CD4-positive, alpha-beta T cell (primary cell): ENCODE measurements around the gene USP17L22. TPM values are rescaled to one million over a fixed set of nuclear protein-coding genes. Genes with fewer than 3 reads are reported as not detected.
"Not testable (repeated sequence)": the region's sequence is repeated elsewhere in the genome, so short reads cannot be mapped to it uniquely, and the experiment has no call there.

Experiments used
- ATAC-seq: fragments of 200-7000 bp; cut with Tn5 transposase; one replicate; pipeline ENCODE4 v1.10.0; 2022; ENCODE audit warnings: mild to moderate bottlenecking; ENCODE audit not compliant: poor library complexity
- CTCF ChIA-PET: fragments of 350-600 bp; sonication (Branson Sonifier 250); formaldehyde crosslinking; loops from one replicate; lab custom pipeline; 2021; ENCODE audit warnings: antibody characterized with exemption, inconsistent platforms; lab: Charles Lee
- POLR2A ChIA-PET: fragments of 350-600 bp; sonication (Branson Sonifier 250); formaldehyde crosslinking; loops from one replicate; lab custom pipeline; 2021; ENCODE audit warnings: antibody characterized with exemption, inconsistent platforms; lab: Charles Lee
- DNase-seq, 14 experiments: peaks; one replicate each; pipeline ENCODE4 v3.0.0-alpha.2; 2013 to 2020; ENCODE audit warnings: mixed read lengths in 2 of 14
- H3K27ac ChIP-seq, 2 donors: one replicate each; pipeline versions ENCODE4 v1.5.1 to v1.7.0; 2013; ENCODE audit warnings: low read length in 2 of 2, low read depth in 1 of 2, mild to moderate bottlenecking in 1 of 2
- H3K27me3 ChIP-seq, 2 experiments: 1 replicate in 1 of 2; 2 replicates in 1 of 2; pipeline versions ENCODE4 v1.6.1 to v1.7.0; 2013; ENCODE audit warnings: low read length in 2 of 2, control low read depth in 1 of 2, mild to moderate bottlenecking in 1 of 2, moderate library complexity in 1 of 2; ENCODE audit not compliant: insufficient read depth in 2 of 2, control insufficient read depth in 1 of 2
- H3K36me3 ChIP-seq: one replicate; pipeline ENCODE4 v1.6.1; 2013; ENCODE audit warnings: low read length, control low read depth; ENCODE audit not compliant: insufficient read depth
- H3K4me1 ChIP-seq: one replicate; pipeline ENCODE4 v1.6.1; 2013; ENCODE audit warnings: low read length, control low read depth; ENCODE audit not compliant: insufficient read depth
- H3K4me3 ChIP-seq: one replicate; pipeline ENCODE4 v1.5.1; 2013; ENCODE audit warnings: mild to moderate bottlenecking, low read length, moderate library complexity
- H3K9me3 ChIP-seq, 2 experiments: 1 replicate in 1 of 2; 2 replicates in 1 of 2; pipeline versions ENCODE4 v1.6.1 to v1.7.0; 2013; ENCODE audit warnings: low read length in 2 of 2, mild to moderate bottlenecking in 2 of 2, control low read depth in 1 of 2, moderate library complexity in 1 of 2; ENCODE audit not compliant: control insufficient read depth in 1 of 2, insufficient read depth in 1 of 2
- H3K27ac Mint-ChIP-seq: one replicate; pipeline ENCODE4 v1.8.0; 2020; ENCODE audit warnings: mixed read lengths
- H3K27me3 Mint-ChIP-seq: one replicate; pipeline ENCODE4 v1.8.0; 2021; ENCODE audit warnings: mixed read lengths
- H3K36me3 Mint-ChIP-seq: one replicate; pipeline ENCODE4 v1.8.0; 2021; ENCODE audit warnings: low read depth, mixed read lengths
- H3K4me1 Mint-ChIP-seq: one replicate; pipeline ENCODE4 v1.8.0; 2021; ENCODE audit warnings: low read depth, mixed read lengths
- H3K4me3 Mint-ChIP-seq: one replicate; pipeline ENCODE4 v1.8.0; 2020; ENCODE audit warnings: mild to moderate bottlenecking, mixed read lengths
- H3K9me3 Mint-ChIP-seq: one replicate; pipeline ENCODE4 v1.8.0; 2020; ENCODE audit warnings: mixed read lengths
- intact Hi-C, 2 experiments: fragments of 100-400 bp; cut with DNase I in 1 of 2; cut with micrococcal nuclease in 1 of 2; formaldehyde crosslinking; loops; one replicate each; pipeline versions ENCODE4 v1.15.1 to v1.9.0; 2023 to 2025; cut with DNase I, micrococcal nuclease
- polyA plus RNA-seq, 2 donors: library from polyadenylated mRNA; unstranded; fragments of 120-200 nt; gene quantifications; one replicate each; pipeline ENCODE4 v1.2.1, GENCODE V29; 2013
- total RNA-seq, 174 experiments: library from RNA in 2 of 174; stranded (reverse) in 2 of 174; gene quantifications; one replicate each; pipeline ENCODE4 v1.2.3 and lab custom pipeline; 2021 to 2026

The USP17L22 gene, protein sequence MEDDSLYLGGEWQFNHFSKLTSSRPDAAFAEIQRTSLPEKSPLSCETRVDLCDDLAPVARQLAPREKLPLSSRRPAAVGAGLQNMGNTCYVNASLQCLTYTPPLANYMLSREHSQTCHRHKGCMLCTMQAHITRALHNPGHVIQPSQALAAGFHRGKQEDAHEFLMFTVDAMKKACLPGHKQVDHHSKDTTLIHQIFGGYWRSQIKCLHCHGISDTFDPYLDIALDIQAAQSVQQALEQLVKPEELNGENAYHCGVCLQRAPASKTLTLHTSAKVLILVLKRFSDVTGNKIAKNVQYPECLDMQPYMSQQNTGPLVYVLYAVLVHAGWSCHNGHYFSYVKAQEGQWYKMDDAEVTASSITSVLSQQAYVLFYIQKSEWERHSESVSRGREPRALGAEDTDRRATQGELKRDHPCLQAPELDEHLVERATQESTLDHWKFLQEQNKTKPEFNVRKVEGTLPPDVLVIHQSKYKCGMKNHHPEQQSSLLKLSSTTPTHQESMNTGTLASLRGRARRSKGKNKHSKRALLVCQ
- not detected for total RNA-seq
- polyA plus RNA-seq (2013, experiment 1 of 2) = not detected
- not detected for polyA plus RNA-seq (2013, experiment 2 of 2)
- 0 to 0.07 (median 0) reads per million in 172 experiments for total RNA-seq (lab: John Stamatoyannopoulos, UW)

DNA sequence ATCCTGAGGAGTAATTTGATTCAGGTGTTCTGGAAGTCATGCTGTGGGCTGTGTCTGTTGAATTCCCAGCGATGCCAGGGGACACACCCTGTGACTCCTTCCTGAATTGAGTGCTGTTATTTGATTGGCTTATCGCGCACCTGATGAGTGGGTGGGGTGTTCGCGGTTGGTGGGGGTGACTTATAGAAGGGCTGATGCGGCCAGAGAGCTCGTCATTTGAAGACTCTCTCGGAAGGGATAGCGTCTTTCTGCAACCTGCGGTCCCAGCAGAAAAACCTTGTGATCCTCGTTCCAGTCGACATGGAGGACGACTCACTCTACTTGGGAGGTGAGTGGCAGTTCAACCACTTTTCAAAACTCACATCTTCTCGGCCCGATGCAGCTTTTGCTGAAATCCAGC, at the start of gene USP17L22:
Gene USP17L22, plus strand, starts transcription at position 301 of the 400 bp plus-strand sequence. Its CDS starts 0 bp downstream, at position 301.
- H3K4me3 Mint-ChIP-seq, ATAC-seq, POLR2A ChIA-PET: not testable (repeated sequence)

DNA sequence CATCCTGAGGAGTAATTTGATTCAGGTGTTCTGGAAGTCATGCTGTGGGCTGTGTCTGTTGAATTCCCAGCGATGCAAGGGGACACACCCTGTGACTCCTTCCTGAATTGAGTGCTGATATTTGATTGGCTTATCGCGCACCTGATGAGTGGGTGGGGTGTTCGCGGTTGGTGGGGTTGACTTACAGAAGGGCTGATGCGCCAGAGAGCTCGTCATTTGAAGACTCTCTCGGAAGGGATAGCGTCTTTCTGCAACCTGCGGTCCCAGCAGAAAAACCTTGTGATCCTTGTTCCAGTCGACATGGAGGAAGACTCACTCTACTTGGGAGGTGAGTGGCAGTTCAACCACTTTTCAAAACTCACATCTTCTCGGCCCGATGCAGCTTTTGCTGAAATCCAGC, 47.6 kb upstream of the USP17L22 start, which contains the start of gene USP17L12:
Gene USP17L12, plus strand, starts transcription at position 301 of the 400 bp plus-strand sequence. Its CDS starts 0 bp downstream, at position 301.
- H3K36me3 Mint-ChIP-seq, H3K4me1 Mint-ChIP-seq, H3K4me3 Mint-ChIP-seq, H3K27ac Mint-ChIP-seq, DNase-seq, intact Hi-C loops, H3K27me3 ChIP-seq, ATAC-seq, H3K9me3 ChIP-seq, H3K4me3 ChIP-seq, H3K27me3 Mint-ChIP-seq, POLR2A ChIA-PET, H3K27ac ChIP-seq, H3K9me3 Mint-ChIP-seq, H3K4me1 ChIP-seq, H3K36me3 ChIP-seq, CTCF ChIA-PET: not testable (repeated sequence)

More for the DNA sequence above, at the start of gene USP17L22:
- H3K27ac ChIP-seq, H3K27me3 ChIP-seq, H3K9me3 ChIP-seq, H3K36me3 Mint-ChIP-seq, H3K36me3 ChIP-seq, H3K4me1 ChIP-seq, H3K9me3 Mint-ChIP-seq, H3K4me1 Mint-ChIP-seq, intact Hi-C loops, H3K4me3 ChIP-seq, CTCF ChIA-PET, H3K27ac Mint-ChIP-seq, DNase-seq, H3K27me3 Mint-ChIP-seq: not testable (repeated sequence)

DNA sequence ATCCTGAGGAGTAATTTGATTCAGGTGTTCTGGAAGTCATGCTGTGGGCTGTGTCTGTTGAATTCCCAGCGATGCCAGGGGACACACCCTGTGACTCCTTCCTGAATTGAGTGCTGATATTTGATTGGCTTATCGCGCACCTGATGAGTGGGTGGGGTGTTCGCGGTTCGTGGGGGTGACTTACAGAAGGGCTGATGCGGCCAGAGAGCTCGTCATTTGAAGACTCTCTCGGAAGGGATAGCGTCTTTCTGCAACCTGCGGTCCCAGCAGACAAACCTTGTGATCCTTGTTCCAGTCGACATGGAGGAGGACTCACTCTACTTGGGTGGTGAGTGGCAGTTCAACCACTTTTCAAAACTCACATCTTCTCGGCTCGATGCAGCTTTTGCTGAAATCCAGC, 42.8 kb upstream of the USP17L22 start, which contains the start of gene USP17L13:
Gene USP17L13, plus strand, starts transcription at position 301 of the 400 bp plus-strand sequence. Its CDS starts 0 bp downstream, at position 301.
- H3K27me3 Mint-ChIP-seq, ATAC-seq, H3K27me3 ChIP-seq, CTCF ChIA-PET, H3K4me1 Mint-ChIP-seq, H3K36me3 ChIP-seq, H3K9me3 ChIP-seq, H3K4me3 Mint-ChIP-seq, H3K27ac Mint-ChIP-seq, H3K27ac ChIP-seq, H3K4me1 ChIP-seq, H3K36me3 Mint-ChIP-seq, POLR2A ChIA-PET, H3K9me3 Mint-ChIP-seq, H3K4me3 ChIP-seq, DNase-seq, intact Hi-C loops: not testable (repeated sequence)

DNA sequence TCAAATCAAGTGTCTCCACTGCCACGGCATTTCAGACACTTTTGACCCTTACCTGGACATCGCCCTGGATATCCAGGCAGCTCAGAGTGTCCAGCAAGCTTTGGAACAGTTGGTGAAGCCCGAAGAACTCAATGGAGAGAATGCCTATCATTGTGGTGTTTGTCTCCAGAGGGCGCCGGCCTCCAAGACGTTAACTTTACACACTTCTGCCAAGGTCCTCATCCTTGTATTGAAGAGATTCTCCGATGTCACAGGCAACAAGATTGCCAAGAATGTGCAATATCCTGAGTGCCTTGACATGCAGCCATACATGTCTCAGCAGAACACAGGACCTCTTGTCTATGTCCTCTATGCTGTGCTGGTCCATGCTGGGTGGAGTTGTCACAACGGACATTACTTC, 37.2 kb upstream of the USP17L22 start:
- H3K36me3 Mint-ChIP-seq, POLR2A ChIA-PET, CTCF ChIA-PET, H3K27me3 Mint-ChIP-seq, H3K27me3 ChIP-seq, H3K27ac ChIP-seq, H3K36me3 ChIP-seq, H3K4me1 ChIP-seq, H3K9me3 Mint-ChIP-seq, H3K27ac Mint-ChIP-seq, H3K4me3 ChIP-seq, H3K9me3 ChIP-seq, intact Hi-C loops, H3K4me1 Mint-ChIP-seq, ATAC-seq, H3K4me3 Mint-ChIP-seq: not testable (repeated sequence)
- DNase-seq = peak in 1 of 14 experiments; percentile 24

DNA sequence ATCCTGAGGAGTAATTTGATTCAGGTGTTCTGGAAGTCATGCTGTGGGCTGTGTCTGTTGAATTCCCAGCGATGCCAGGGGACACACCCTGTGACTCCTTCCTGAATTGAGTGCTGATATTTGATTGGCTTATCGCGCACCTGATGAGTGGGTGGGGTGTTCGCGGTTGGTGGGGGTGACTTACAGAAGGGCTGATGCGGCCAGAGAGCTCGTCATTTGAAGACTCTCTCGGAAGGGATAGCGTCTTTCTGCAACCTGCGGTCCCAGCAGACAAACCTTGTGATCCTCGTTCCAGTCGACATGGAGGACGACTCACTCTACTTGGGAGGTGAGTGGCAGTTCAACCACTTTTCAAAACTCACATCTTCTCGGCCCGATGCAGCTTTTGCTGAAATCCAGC, 33.3 kb upstream of the USP17L22 start, which contains the start of gene USP17L15:
Gene USP17L15, plus strand, starts transcription at position 301 of the 400 bp plus-strand sequence. Its CDS starts 0 bp downstream, at position 301.
- ATAC-seq, H3K36me3 ChIP-seq, DNase-seq, H3K9me3 ChIP-seq, H3K4me1 Mint-ChIP-seq, H3K27me3 Mint-ChIP-seq, H3K27ac Mint-ChIP-seq, H3K36me3 Mint-ChIP-seq, H3K9me3 Mint-ChIP-seq, H3K4me1 ChIP-seq, intact Hi-C loops, CTCF ChIA-PET, H3K4me3 ChIP-seq, H3K27ac ChIP-seq, H3K27me3 ChIP-seq, H3K4me3 Mint-ChIP-seq, POLR2A ChIA-PET: not testable (repeated sequence)

DNA sequence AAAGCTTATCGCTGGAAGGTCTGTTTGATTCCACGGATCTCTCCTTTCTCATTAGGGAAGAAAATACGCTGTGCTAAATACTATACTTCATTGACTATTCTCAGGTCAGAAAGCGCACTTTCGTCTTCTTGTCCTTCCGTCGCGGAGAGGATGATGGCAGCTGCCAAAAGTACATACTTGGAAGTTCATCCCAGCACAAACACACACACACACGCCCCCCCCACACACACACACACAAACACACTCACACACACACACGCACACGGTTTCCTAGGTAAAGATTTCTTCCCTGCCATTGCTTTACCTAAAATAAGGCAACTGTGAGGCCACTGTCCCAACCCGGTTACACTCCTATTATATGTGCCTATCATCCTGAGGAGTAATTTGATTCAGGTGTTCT, 29.0 kb upstream of the USP17L22 start:
- ATAC-seq, H3K9me3 Mint-ChIP-seq, H3K27me3 Mint-ChIP-seq, H3K4me3 Mint-ChIP-seq, POLR2A ChIA-PET, intact Hi-C loops, H3K27me3 ChIP-seq, H3K4me3 ChIP-seq, H3K36me3 Mint-ChIP-seq, CTCF ChIA-PET, H3K27ac Mint-ChIP-seq, H3K9me3 ChIP-seq, H3K27ac ChIP-seq, H3K36me3 ChIP-seq, H3K4me1 Mint-ChIP-seq, H3K4me1 ChIP-seq: not testable (repeated sequence)
- peak in 3 of 14 experiments; percentile 1 to 10 (median 6) for DNase-seq
